Fibroblast of skin of left biceps (primary cell): Measurements from ENCODE around the gene ZER1.
"Not testable (repeated sequence)": the region's sequence is repeated elsewhere in the genome, so short reads cannot be mapped to it uniquely, and the experiment has no call there.

ENCODE experiments used
- DNase-seq, 2 experiments: peaks; one replicate each; pipeline ENCODE4 v3.0.0-alpha.2; 2013; ENCODE audit warnings: low read depth in 2 of 2

The ZER1 gene

DNA sequence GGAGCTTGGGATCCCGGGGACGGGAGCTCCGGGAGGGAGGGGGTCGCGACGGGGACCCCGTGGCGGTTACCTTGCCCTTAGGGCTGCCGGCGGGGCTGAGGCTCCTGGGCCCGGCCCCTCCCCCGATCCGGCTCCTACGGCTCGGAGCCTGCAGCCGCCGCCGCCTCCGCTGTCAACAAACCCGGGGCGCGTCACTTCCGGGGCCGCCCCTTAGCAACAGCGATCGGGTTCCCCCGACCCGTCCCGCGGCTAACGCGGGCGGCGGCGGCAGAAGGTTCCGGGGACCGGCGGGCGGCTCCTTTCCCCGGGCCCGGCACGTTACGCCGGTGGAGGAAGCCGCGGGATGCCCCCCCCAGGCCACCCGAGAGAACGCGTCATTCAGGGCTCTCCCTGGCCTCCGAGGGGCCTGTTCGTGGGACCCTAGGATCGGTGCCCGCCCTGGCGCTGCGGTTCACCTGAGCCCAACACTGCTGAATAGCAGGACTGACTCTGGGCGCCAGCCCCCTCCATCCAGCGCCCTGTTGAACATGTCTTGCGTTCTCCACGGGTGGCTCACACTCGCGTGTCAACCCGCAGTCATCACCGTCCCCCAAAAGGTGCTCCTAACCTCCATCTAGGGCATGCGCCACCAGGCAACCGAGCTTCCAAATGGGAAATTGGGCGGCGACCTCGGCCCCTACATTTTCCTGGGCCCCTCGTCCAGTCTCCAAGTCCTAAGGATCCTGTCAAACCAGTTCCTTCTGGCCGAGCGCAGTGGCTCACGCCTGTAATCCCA is at the start of gene ZER1:
Gene ZER1, minus strand, starts transcription at position 183 of the 775 bp plus-strand sequence. CDS start 16,362 bp downstream, outside the sequence.
- DNase-seq = peak; percentile 71 to 73

DNA sequence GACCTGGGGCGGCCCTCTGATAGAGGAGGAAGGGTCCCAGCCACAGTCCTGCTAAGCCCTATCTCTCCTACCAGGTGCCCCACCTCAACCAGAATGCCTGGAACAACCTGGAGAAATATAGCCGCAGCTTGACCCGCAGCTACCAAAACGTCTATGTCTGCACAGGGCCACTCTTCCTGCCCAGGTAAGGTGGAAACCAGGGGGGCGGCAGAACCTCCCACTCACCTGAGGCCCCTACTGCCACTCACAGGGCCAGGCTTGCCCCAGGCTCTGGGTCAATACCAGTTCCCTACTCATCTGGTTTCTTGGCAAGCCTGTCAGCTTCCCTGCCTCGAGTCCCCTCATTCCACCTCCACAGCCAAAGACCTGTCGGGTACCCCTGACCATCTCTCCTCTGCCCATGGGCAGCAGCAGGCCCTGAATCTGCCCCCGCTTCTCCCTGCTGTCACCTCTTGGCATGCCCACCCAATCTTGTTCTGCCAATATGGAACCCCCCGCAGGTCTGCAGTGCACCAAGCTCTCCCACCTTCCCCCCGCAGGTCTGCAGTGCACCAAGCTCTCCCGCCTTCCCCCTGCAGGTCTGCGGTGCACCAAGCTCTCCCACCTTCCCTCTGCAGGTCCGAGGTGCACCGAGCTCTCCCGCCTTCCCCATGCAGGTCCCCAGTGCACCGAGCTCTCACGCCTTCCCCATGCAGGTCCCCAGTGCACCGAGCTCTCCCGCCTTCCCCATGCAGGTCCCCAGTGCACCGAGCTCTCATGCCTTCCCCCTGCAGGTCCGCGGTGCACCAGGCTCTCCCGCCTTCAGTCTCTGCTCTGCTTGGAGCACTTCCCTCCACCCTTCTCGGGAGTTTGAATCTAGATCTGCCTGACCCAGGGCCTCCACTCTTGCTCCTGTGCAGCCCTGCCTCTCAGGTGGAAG is 49.2 kb upstream of the ZER1 start:
- no peak for DNase-seq

- peak in 1 of 2 experiments; percentile 2 for DNase-seq
Measured at GRCh38 chr9:128819716-128820664, 48.3 kb upstream of the ZER1 start.

GRCh38 chr9:128818839-128819715 is 47.4 kb upstream of the ZER1 start:
- DNase-seq = no peak

- peak; percentile 85 for DNase-seq
Measured at GRCh38 chr9:128818099-128818838, 46.5 kb upstream of the ZER1 start, which contains the start of gene ENDOG. TSS of gene ENDOG (plus strand) at chr9:128818500. CDS start at chr9:128818685, 185 bp downstream.

- DNase-seq = no peak
Measured at GRCh38 chr9:128810873-128811272, 39.1 kb upstream of the ZER1 start.

DNA sequence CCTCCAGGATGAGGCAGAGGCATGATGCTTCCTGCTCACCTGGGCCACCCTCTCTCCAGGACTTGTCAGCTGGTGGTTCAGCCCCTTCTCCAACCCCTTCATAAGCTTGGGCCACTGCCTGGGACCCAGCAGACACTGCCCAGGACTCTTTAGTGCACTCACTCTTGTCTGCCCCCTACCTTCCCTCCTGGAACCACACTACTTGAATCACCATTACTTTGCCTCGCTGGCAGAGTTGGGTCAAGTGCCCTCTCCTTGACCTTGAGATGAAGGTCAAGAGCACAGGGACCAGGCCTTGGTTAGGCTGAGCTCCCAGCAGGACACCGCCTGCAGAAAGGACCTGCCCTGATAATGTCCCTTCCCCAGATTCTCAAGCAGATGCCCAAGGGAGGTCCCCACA is 38.1 kb upstream of the ZER1 start:
- DNase-seq = no peak

DNA sequence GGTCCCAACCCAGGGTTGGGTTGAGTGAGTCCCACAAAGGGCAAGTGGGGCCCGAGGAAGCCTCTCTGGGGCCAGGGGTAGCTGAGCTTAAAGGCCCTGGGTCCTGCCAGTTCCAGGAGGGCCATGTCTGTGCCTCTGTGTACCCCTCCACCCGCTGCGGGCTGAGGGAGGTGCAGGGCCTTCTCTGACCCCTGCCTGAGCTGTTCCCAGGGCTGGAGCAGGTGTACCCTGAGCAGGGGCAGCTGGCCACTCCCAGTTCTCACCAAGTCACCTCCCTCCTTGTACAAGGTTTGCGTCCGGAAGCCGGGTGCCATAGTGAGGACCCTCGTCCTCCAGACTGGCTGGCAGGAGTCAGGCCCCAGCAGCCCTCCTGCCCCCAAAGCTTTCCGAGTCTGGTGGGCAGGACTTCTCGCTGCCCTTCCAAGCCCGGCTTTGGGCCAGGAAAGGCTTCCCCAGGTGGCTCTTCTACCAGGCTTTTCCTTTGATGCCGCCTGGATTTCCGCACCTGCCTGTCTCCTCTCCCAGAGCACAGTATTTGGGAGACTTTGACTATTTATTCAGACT is 37.4 kb upstream of the ZER1 start:
- DNase-seq = no peak

DNA sequence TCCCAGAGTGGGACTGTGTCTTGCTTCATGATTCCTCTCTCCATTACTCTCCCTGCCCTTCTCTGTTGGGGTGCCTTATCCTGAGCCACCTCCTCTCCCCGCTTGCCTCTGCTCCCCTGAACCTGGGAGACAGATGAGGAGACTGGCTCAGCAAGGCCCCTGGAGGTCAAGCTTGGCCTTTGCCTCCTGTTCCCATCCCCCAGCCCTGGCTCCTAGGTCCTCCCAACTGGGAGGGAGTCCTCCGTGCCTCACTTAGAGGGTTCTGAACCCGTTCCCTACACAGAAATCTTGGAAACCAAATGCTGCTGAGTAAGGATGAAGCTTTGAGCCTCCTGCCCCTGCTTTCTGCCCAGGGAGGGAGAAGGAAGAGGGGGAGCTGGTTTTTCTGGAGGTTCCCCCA is 36.8 kb upstream of the ZER1 start:
- no peak for DNase-seq

GRCh38 chr9:128807827-128808226 is 36.1 kb upstream of the ZER1 start:
- DNase-seq = no peak

- no peak for DNase-seq
Measured at GRCh38 chr9:128805661-128806060, 33.9 kb upstream of the ZER1 start.

- no peak for DNase-seq
Measured at GRCh38 chr9:128802482-128802881, 30.8 kb upstream of the ZER1 start.

- no peak for DNase-seq
Measured at GRCh38 chr9:128800061-128800460, 28.3 kb upstream of the ZER1 start.

DNA sequence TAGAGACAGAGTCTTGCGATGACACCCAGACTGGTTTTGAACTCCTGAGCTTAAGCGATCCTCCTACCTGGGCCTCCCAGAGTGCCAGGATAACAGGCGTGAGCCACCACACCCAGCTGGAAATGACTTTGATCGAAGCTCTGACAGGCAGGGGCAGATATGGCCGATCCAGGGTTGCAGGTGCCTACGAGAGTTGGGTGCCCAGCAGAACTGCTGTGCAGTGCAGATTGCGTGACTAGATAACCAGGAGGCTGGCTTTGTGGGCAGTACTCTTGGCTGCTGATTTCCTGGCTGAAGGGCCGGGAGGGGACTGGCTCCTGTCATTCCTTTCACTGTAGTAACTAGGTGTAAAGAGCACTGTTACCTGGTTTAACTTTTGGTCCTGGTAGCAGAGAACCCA is 27.2 kb upstream of the ZER1 start:
- DNase-seq = no peak

- DNase-seq = not testable (repeated sequence)
Measured at GRCh38 chr9:128794961-128795360, 23.2 kb upstream of the ZER1 start.

- DNase-seq = no peak
Measured at GRCh38 chr9:128792978-128793686, 21.4 kb upstream of the ZER1 start.

DNA sequence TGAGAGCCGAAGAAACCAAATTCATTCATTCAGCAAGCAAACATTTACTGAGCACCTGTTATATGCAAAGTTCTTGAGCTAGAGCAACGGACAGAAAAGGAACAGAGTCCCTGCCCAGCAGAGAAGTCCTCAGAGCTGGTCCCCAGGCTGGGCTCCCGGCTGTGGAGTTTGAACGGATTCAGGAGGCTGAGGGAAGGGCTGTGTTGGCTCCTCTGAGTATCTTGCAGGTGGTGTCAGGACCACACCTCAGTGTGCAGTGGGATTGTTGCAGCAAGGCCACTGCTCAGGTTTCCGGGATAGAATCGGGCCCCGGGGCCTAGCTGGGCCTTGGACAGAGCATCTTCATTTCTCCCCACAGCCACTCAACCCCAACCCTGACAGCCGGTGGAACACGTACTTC is 20.4 kb upstream of the ZER1 start:
- DNase-seq = no peak

GRCh38 chr9:128790536-128790935 is 18.8 kb upstream of the ZER1 start:
- DNase-seq = no peak

GRCh38 chr9:128788445-128788844 is 16.7 kb upstream of the ZER1 start:
- no peak for DNase-seq
